GM21529 (cell line): ENCODE measurements around the gene OR13C5.

Source experiments
- ATAC-seq: cut with Tn5 transposase; IDR thresholded peaks from one replicate; pipeline ENCODE4 v1.9.1; 2021; ENCODE audit not compliant: unreplicated experiment

Gene OR13C5

GRCh38 chr9:104553261-104553660 is 46.0 kb downstream of the OR13C5 start:
- no peak for ATAC-seq
